ENCODE measurements around the gene ZNF610. TPM values are rescaled to one million over a fixed set of nuclear protein-coding genes. Genes with fewer than 3 reads are reported as not detected.

ZNF610 gene
- total RNA-seq, 6 experiments from 2014 or later: 0.16 to 0.51 (median 0.39) TPM; not detected in 1

GRCh38 chr19:52296773-52297600, 39.1 kb upstream of the ZNF610 start, which contains the start of gene ZNF480:
Gene ZNF480, plus strand, starts transcription at chr19:52297169. Its CDS starts 3,244 bp downstream, at chr19:52300413.
- Histone ChIP-seq H3K9me3 (peaks cover 0 to 5% (median 0%) of the 10 kb centered on the region in 4 donors), H3K4me3 (peak within 1 kb of the TSS; percentile 72 to 93 (median 90)), H3K4me1 (peaks cover 0 to 6% (median 2%) of the 10 kb centered on the region in 4 donors), H3K36me3 (peaks cover 0 to 11% (median 3%) of the 10 kb centered on the region in 4 donors), H3K27ac (peak within 1 kb of the TSS; percentile 62 to 85 (median 67)), H3K27me3 (no peaks in the 10 kb centered on the region)
- ATAC-seq (peak; percentile 89 to 92 (median 90)), DNase-seq (peak; percentile 89 to 91 (median 89))
- TF ChIP-seq POLR2A (IDR thresholded peaks at IDR 0.05) (peak; percentile 51), CTCF (IDR thresholded peaks at IDR 0.05) (peak in 1 of 4 donors; percentile 17)
- under 1% methylated on average over 39 of the region's 75 CpGs for WGBS (ENCODE audit: insufficient coverage, low coverage, low lambda C conversion rate, missing lambda C conversion rate)
- intact Hi-C loops (cut with DNase I): no loop called here

- 16% methylated on average over 15 of the region's 18 CpGs for WGBS (ENCODE audit: insufficient coverage, low coverage, low lambda C conversion rate, missing lambda C conversion rate)
- Histone ChIP-seq H3K36me3 (peaks cover 0 to 15% (median 5%) of the 10 kb centered on the region in 4 donors), H3K9me3 (peaks cover 0 to 5% (median 1%) of the 10 kb centered on the region in 4 donors), H3K27ac (peak overlapping the region; percentile 62 to 85 (median 67)), H3K4me3 (peak overlapping the region; percentile 72 to 93 (median 90)), H3K4me1 (peaks cover 0 to 6% (median 2%) of the 10 kb centered on the region in 4 donors), H3K27me3 (no peaks in the 10 kb centered on the region)
- TF ChIP-seq CTCF (IDR thresholded peaks at IDR 0.05) (no peak), POLR2A (IDR thresholded peaks at IDR 0.05) (no peak)
- no peak for DNase-seq
- ATAC-seq: no peak
- intact Hi-C loops (cut with DNase I): no loop called here
Measured at GRCh38 chr19:52297601-52298364, 38.3 kb upstream of the ZNF610 start.

- no peak overlapping the region for H3K4me3 ChIP-seq
- DNase-seq: no peak
- no peak for ATAC-seq
- H3K27ac ChIP-seq: no peak overlapping the region
- no peaks in the 10 kb centered on the region for H3K4me1 ChIP-seq
- H3K27me3 ChIP-seq: no peaks in the 10 kb centered on the region
- H3K36me3 ChIP-seq: peaks cover 0 to 29% (median 6%) of the 10 kb centered on the region in 4 donors
- intact Hi-C loops (cut with DNase I): no loop called here
- TF ChIP-seq POLR2A (IDR thresholded peaks at IDR 0.05) (no peak), CTCF (IDR thresholded peaks at IDR 0.05) (no peak)
- WGBS (ENCODE audit: insufficient coverage, low coverage, low lambda C conversion rate, missing lambda C conversion rate): 92% methylated on average over 10 of the region's 10 CpGs
- peaks cover 0 to 27% (median 9%) of the 10 kb centered on the region in 4 donors for H3K9me3 ChIP-seq
Measured at GRCh38 chr19:52307275-52307674, 28.8 kb upstream of the ZNF610 start.

GRCh38 chr19:52322429-52322828, 13.6 kb upstream of the ZNF610 start:
- intact Hi-C loops (cut with DNase I): no loop called here
- Histone ChIP-seq H3K27ac (no peak overlapping the region), H3K4me1 (no peaks in the 10 kb centered on the region), H3K27me3 (no peaks in the 10 kb centered on the region), H3K4me3 (no peak overlapping the region), H3K9me3 (peaks cover 15 to 90% (median 48%) of the 10 kb centered on the region in 4 donors), H3K36me3 (peaks cover 4 to 59% (median 23%) of the 10 kb centered on the region in 4 donors)
- WGBS (ENCODE audit: insufficient coverage, low coverage, low lambda C conversion rate, missing lambda C conversion rate): 91% methylated on average over 6 of the region's 6 CpGs
- no peak for TF ChIP-seq CTCF (IDR thresholded peaks at IDR 0.05)
- no peak for TF ChIP-seq POLR2A (IDR thresholded peaks at IDR 0.05)
- ATAC-seq (no peak), DNase-seq (no peak)

Measured in right lobe of liver (tissue), 6 donors.